NCI-H187 (cell line): Measurements from ENCODE around the gene BUB3.

Source experiments
- DNase-seq, 2 experiments: peaks; one replicate each; lab custom pipeline; 2025; lab: John Stamatoyannopoulos, UW

Gene BUB3

GRCh38 chr10:123204127-123204461 lies 49.9 kb downstream of the BUB3 start:
- DNase-seq = no peak

- DNase-seq = no peak
Observed at GRCh38 chr10:123205041-123205440, 50.8 kb downstream of the BUB3 start.

- DNase-seq = no peak
Observed at GRCh38 chr10:123212063-123212462, 57.9 kb downstream of the BUB3 start.

GRCh38 chr10:123212640-123213039 lies 58.4 kb downstream of the BUB3 start:
- no peak for DNase-seq

- DNase-seq = no peak
Observed at GRCh38 chr10:123213192-123213591, 59.0 kb downstream of the BUB3 start.
